Skeletal muscle tissue (tissue), 4 donors: ENCODE results near the gene UGP2. TPM values are rescaled to one million over a fixed set of nuclear protein-coding genes. Genes with fewer than 3 reads are reported as not detected.
"Not testable (repeated sequence)": the region's sequence is repeated elsewhere in the genome, so short reads cannot be mapped to it uniquely, and the experiment has no call there.

Experiments
- H3K27ac ChIP-seq: one replicate; pipeline ENCODE4 v1.7.0; 2013; ENCODE audit warnings: mild to moderate bottlenecking, low read depth, low read length, inconsistent platforms
- H3K27me3 ChIP-seq, 3 donors: one replicate each; pipeline ENCODE4 v1.7.0; 2013; ENCODE audit warnings: low read length in 3 of 3; ENCODE audit not compliant: control insufficient read depth in 3 of 3, insufficient read depth in 3 of 3
- H3K36me3 ChIP-seq, 3 donors: one replicate each; pipeline ENCODE4 v1.7.0; 2013; ENCODE audit warnings: low read length in 3 of 3; ENCODE audit not compliant: control insufficient read depth in 3 of 3, insufficient read depth in 3 of 3
- H3K4me1 ChIP-seq, 3 donors: one replicate each; pipeline ENCODE4 v1.7.0; 2013; ENCODE audit warnings: low read length in 3 of 3, mild to moderate bottlenecking in 3 of 3; ENCODE audit not compliant: control insufficient read depth in 3 of 3, insufficient read depth in 3 of 3
- H3K4me3 ChIP-seq, 3 donors: one replicate each; pipeline ENCODE4 v1.7.0; 2013; ENCODE audit warnings: low read length in 3 of 3
- H3K9ac ChIP-seq, 3 donors: one replicate each; pipeline ENCODE4 v1.7.0; 2013; ENCODE audit warnings: low read length in 3 of 3, mild to moderate bottlenecking in 3 of 3, moderate library complexity in 2 of 3, low read depth in 1 of 3
- H3K9me3 ChIP-seq, 3 donors: one replicate each; pipeline ENCODE4 v1.7.0; 2013; ENCODE audit warnings: low read length in 3 of 3; ENCODE audit not compliant: control insufficient read depth in 3 of 3
- total RNA-seq: library from RNA; depleted of rRNA; stranded (reverse); fragments of >200 nt; gene quantifications from one replicate; pipeline ENCODE4 v1.2.3, GENCODE V29; 2014
- donor health status: Osteomylitis.

Gene UGP2
- total RNA-seq = 270 TPM

GRCh38 chr2:63841254-63842022, at the start of gene UGP2:
UGP2 (plus strand) TSS chr2:63841896; CDS start chr2:63842186, 290 bp downstream.
- no peaks in the 10 kb centered on the region for H3K36me3 ChIP-seq
- peaks cover 21 to 44% (median 36%) of the 10 kb centered on the region in 3 donors for H3K4me1 ChIP-seq
- H3K9ac ChIP-seq = peak within 1 kb of the TSS; percentile 98 to 100 (median 99)

GRCh38 chr2:63792530-63792929, 49.2 kb upstream of the UGP2 start:
- Histone ChIP-seq H3K9ac (no peak overlapping the region), H3K27me3 (no peaks in the 10 kb centered on the region), H3K27ac (no peak overlapping the region), H3K9me3 (no peaks in the 10 kb centered on the region), H3K4me1 (peaks cover 2 to 14% (median 8%) of the 10 kb centered on the region in 3 donors), H3K36me3 (no peaks in the 10 kb centered on the region), H3K4me3 (no peak overlapping the region)

More at GRCh38 chr2:63841254-63842022, at the start of gene UGP2:
- Histone ChIP-seq H3K4me3 (peak within 1 kb of the TSS; percentile 91 to 99 (median 91)), H3K27ac (peak within 1 kb of the TSS; percentile 99), H3K27me3 (no peaks in the 10 kb centered on the region), H3K9me3 (no peaks in the 10 kb centered on the region)

GRCh38 chr2:63796366-63796765, 45.3 kb upstream of the UGP2 start:
- no peaks in the 10 kb centered on the region for H3K9me3 ChIP-seq
- no peak overlapping the region for H3K27ac ChIP-seq
- H3K36me3 ChIP-seq = no peaks in the 10 kb centered on the region
- no peak overlapping the region for H3K4me3 ChIP-seq
- H3K9ac ChIP-seq = no peak overlapping the region
- H3K27me3 ChIP-seq = no peaks in the 10 kb centered on the region
- peaks cover 2 to 4% (median 2%) of the 10 kb centered on the region in 3 donors for H3K4me1 ChIP-seq

- H3K9me3 ChIP-seq = no peaks in the 10 kb centered on the region
- H3K4me3 ChIP-seq = no peak overlapping the region
- no peak overlapping the region for H3K9ac ChIP-seq
- H3K27me3 ChIP-seq = no peaks in the 10 kb centered on the region
- H3K4me1 ChIP-seq = peaks cover 0 to 2% (median 0%) of the 10 kb centered on the region in 3 donors
- no peak overlapping the region for H3K27ac ChIP-seq
- H3K36me3 ChIP-seq = no peaks in the 10 kb centered on the region
Measured at GRCh38 chr2:63796796-63797195, 44.9 kb upstream of the UGP2 start.

GRCh38 chr2:63801455-63801854, 40.2 kb upstream of the UGP2 start:
- no peak overlapping the region for H3K27ac ChIP-seq
- no peak overlapping the region for H3K4me3 ChIP-seq
- H3K27me3 ChIP-seq = no peaks in the 10 kb centered on the region
- no peaks in the 10 kb centered on the region for H3K9me3 ChIP-seq
- no peaks in the 10 kb centered on the region for H3K36me3 ChIP-seq
- H3K4me1 ChIP-seq = peaks cover 0 to under 1% (median 0%) of the 10 kb centered on the region in 3 donors
- no peak overlapping the region for H3K9ac ChIP-seq

GRCh38 chr2:63805412-63805811, 36.3 kb upstream of the UGP2 start:
- H3K9ac ChIP-seq = no peak overlapping the region
- H3K36me3 ChIP-seq = no peaks in the 10 kb centered on the region
- H3K4me3 ChIP-seq = no peak overlapping the region
- H3K27ac ChIP-seq = no peak overlapping the region
- no peaks in the 10 kb centered on the region for H3K9me3 ChIP-seq
- H3K27me3 ChIP-seq = no peaks in the 10 kb centered on the region
- no peaks in the 10 kb centered on the region for H3K4me1 ChIP-seq

- H3K27ac ChIP-seq, H3K4me3 ChIP-seq, H3K4me1 ChIP-seq, H3K36me3 ChIP-seq, H3K9me3 ChIP-seq, H3K9ac ChIP-seq, H3K27me3 ChIP-seq: not testable (repeated sequence)
Measured at GRCh38 chr2:63808036-63808435, 33.7 kb upstream of the UGP2 start.

- H3K9me3 ChIP-seq, H3K9ac ChIP-seq, H3K4me1 ChIP-seq, H3K27me3 ChIP-seq, H3K36me3 ChIP-seq, H3K27ac ChIP-seq, H3K4me3 ChIP-seq: not testable (repeated sequence)
Measured at GRCh38 chr2:63808911-63809310, 32.8 kb upstream of the UGP2 start.

- Histone ChIP-seq H3K36me3 (no peaks in the 10 kb centered on the region), H3K9me3 (no peaks in the 10 kb centered on the region), H3K27me3 (no peaks in the 10 kb centered on the region), H3K27ac (no peak overlapping the region), H3K9ac (no peak overlapping the region), H3K4me3 (no peak overlapping the region), H3K4me1 (peaks cover 0 to 3% (median 0%) of the 10 kb centered on the region in 3 donors)
Measured at GRCh38 chr2:63811063-63811462, 30.6 kb upstream of the UGP2 start.

GRCh38 chr2:63811870-63812269, 29.8 kb upstream of the UGP2 start:
- H3K36me3 ChIP-seq, H3K9me3 ChIP-seq, H3K9ac ChIP-seq, H3K27me3 ChIP-seq, H3K4me1 ChIP-seq, H3K27ac ChIP-seq, H3K4me3 ChIP-seq: not testable (repeated sequence)
